IMR-90 (cell line): Measurements from ENCODE around the gene SPRED3. TPM values are rescaled to one million over a fixed set of nuclear protein-coding genes. Genes with fewer than 3 reads are reported as not detected.

ENCODE experiments used
- ATAC-seq: fragments of 200-7000 bp; cut with Tn5 transposase; 2 replicates; pipeline ENCODE4 v1.9.1; 2020; ENCODE audit warnings: low read depth, mild to moderate bottlenecking, moderate library complexity
- BruUV-seq: library from RNA; stranded (reverse); fragments of 400-500 nt; replicated peaks from 2 replicates; lab custom pipeline; 2021; lab: Mats Ljungman, UMichigan
- CTCF ChIA-PET: fragments of 300-600 bp; formaldehyde crosslinking; extraction: SDS; loops from one replicate; lab custom pipeline; 2021; ENCODE audit warnings: antibody characterized with exemption; lab: Yijun Ruan, JAX
- POLR2A ChIA-PET: fragments of 300-600 bp; sonication (Branson Sonifier 250); formaldehyde crosslinking; loops from one replicate; lab custom pipeline; 2022; ENCODE audit warnings: antibody characterized with exemption; ENCODE audit not compliant: unreplicated experiment; lab: Charles Lee
- DNase-seq: peaks from one replicate; pipeline ENCODE4 v3.0.0; 2013
- H2AFZ ChIP-seq: replicated peaks from 2 replicates; pipeline ENCODE3; 2013; ENCODE audit warnings: low read length, mild to moderate bottlenecking; ENCODE audit not compliant: poor library complexity
- H2AK5ac ChIP-seq: 2 replicates; pipeline ENCODE4 v1.6.1; 2013; ENCODE audit warnings: low read depth, low read length, inconsistent platforms
- H2AK9ac ChIP-seq: replicated peaks from 2 replicates; pipeline ENCODE3; 2013; ENCODE audit warnings: mild to moderate bottlenecking, low read depth, low read length, moderate library complexity; ENCODE audit not compliant: poor library complexity
- H2BK120ac ChIP-seq: 2 replicates; pipeline ENCODE4 v1.6.1; 2013; ENCODE audit warnings: low read depth, low read length, inconsistent platforms
- H2BK15ac ChIP-seq: 3 replicates; pipeline ENCODE4 v1.6.1; 2013; ENCODE audit warnings: low read depth, low read length, inconsistent platforms
- H2BK20ac ChIP-seq: 2 replicates; pipeline ENCODE4 v1.6.1; 2013; ENCODE audit warnings: low read depth, mild to moderate bottlenecking, inconsistent platforms, low read length, moderate library complexity
- H2BK5ac ChIP-seq: 2 replicates; pipeline ENCODE4 v1.6.1; 2013; ENCODE audit warnings: mild to moderate bottlenecking, low read depth, low read length, inconsistent platforms; ENCODE audit not compliant: poor library complexity, severe bottlenecking
- H3K14ac ChIP-seq: replicated peaks from 2 replicates; pipeline ENCODE4 v1.6.1; 2013; ENCODE audit warnings: low read depth, low read length, inconsistent platforms
- H3K18ac ChIP-seq: 2 replicates; pipeline ENCODE4 v1.6.1; 2013; ENCODE audit warnings: low read depth, low read length, control low read depth
- H3K23ac ChIP-seq: 2 replicates; pipeline ENCODE4 v1.6.1; 2013; ENCODE audit warnings: low read depth, low read length, inconsistent platforms
- H3K27ac ChIP-seq: 2 replicates; pipeline ENCODE4 v1.5.1; 2013; ENCODE audit warnings: mild to moderate bottlenecking, control low read depth, low read length; ENCODE audit not compliant: insufficient read depth
- H3K27me3 ChIP-seq: 2 replicates; pipeline ENCODE4 v1.6.1; 2013; ENCODE audit warnings: low read length; ENCODE audit not compliant: control insufficient read depth, insufficient read depth
- H3K36me3 ChIP-seq: 2 replicates; pipeline ENCODE4 v1.6.1; 2013; ENCODE audit warnings: low read length, mixed read lengths; ENCODE audit not compliant: control insufficient read depth, insufficient read depth
- H3K4ac ChIP-seq: 2 replicates; pipeline ENCODE4 v1.6.1; 2013; ENCODE audit warnings: low read depth, low read length, inconsistent platforms
- H3K4me1 ChIP-seq: 2 replicates; pipeline ENCODE4 v1.6.1; 2013; ENCODE audit warnings: low read length, mixed read lengths; ENCODE audit not compliant: control insufficient read depth, insufficient read depth
- H3K4me2 ChIP-seq: 2 replicates; pipeline ENCODE4 v1.6.1; 2013; ENCODE audit warnings: low read depth, mild to moderate bottlenecking, control low read depth, low read length, moderate library complexity
- H3K4me3 ChIP-seq: 2 replicates; pipeline ENCODE4 v1.5.1; 2013; ENCODE audit warnings: low read depth, mild to moderate bottlenecking, control low read depth, low read length, moderate library complexity; ENCODE audit not compliant: insufficient read depth
- H3K56ac ChIP-seq: 2 replicates; pipeline ENCODE4 v1.6.1; 2013; ENCODE audit warnings: low read length, inconsistent platforms; ENCODE audit not compliant: insufficient read depth; ENCODE audit errors: extremely low read depth
- H3K79me1 ChIP-seq, 2 experiments: 2 replicates each; pipeline ENCODE4 v1.6.1; 2013; ENCODE audit warnings: low read length in 2 of 2, inconsistent platforms in 1 of 2, low read depth in 1 of 2
- H3K9ac ChIP-seq: 2 replicates; pipeline ENCODE4 v1.6.1; 2013; ENCODE audit warnings: low read depth, low read length, control low read depth
- H3K9me1 ChIP-seq: 2 replicates; pipeline ENCODE4 v1.6.1; 2013; ENCODE audit warnings: low read length, inconsistent platforms; ENCODE audit not compliant: insufficient read depth
- H3K9me3 ChIP-seq: 2 replicates; pipeline ENCODE4 v1.6.1; 2013; ENCODE audit warnings: low read length; ENCODE audit not compliant: control insufficient read depth, insufficient read depth
- H4K20me1 ChIP-seq: 2 replicates; pipeline ENCODE4 v1.6.1; 2013; ENCODE audit warnings: low read length, inconsistent platforms; ENCODE audit not compliant: insufficient read depth
- H4K5ac ChIP-seq: 2 replicates; pipeline ENCODE4 v1.6.1; 2013; ENCODE audit warnings: mild to moderate bottlenecking, low read depth, low read length, control low read depth
- H4K8ac ChIP-seq, 2 experiments: 2 replicates each; pipeline ENCODE4 v1.6.1; 2013; ENCODE audit warnings: low read depth in 2 of 2, low read length in 2 of 2, control low read depth in 1 of 2, inconsistent platforms in 1 of 2
- H4K91ac ChIP-seq: 2 replicates; pipeline ENCODE4 v1.6.1; 2013; ENCODE audit warnings: low read depth, low read length, inconsistent platforms; ENCODE audit not compliant: insufficient read depth
- BHLHE40 ChIP-seq: fragments of 150-350 bp; IDR thresholded peaks from 2 replicates; pipeline ENCODE4 v1.6.1; 2016; ENCODE audit warnings: mild to moderate bottlenecking, low read depth, low read length
- CEBPB ChIP-seq: IDR thresholded peaks from 2 replicates; pipeline ENCODE4 v1.6.1; 2012; ENCODE audit warnings: low read depth, low read length, improper control_type of control experiment
- CHD1 ChIP-seq: IDR thresholded peaks from 2 replicates; pipeline ENCODE4 v1.6.1; 2012; ENCODE audit warnings: low read depth, low read length, improper control_type of control experiment
- FOS ChIP-seq: fragments of 150-350 bp; IDR thresholded peaks from 2 replicates; pipeline ENCODE4 v1.6.1; 2016; ENCODE audit warnings: low read depth, low read length
- MXI1 ChIP-seq: IDR thresholded peaks from 2 replicates; pipeline ENCODE4 v1.6.1; 2012; ENCODE audit warnings: low read depth, mild to moderate bottlenecking, low read length, moderate library complexity, borderline replicate concordance
- RAD21 ChIP-seq: IDR thresholded peaks from 2 replicates; pipeline ENCODE4 v1.6.1; 2012; ENCODE audit warnings: low read length, improper control_type of control experiment
- WGBS, 2 experiments: methylation state at CpG; one replicate each; pipeline versions ENCODE4 v1.1.5 to v1.1.7; 2013; ENCODE audit warnings: missing lambda C conversion rate in 2 of 2; ENCODE audit not compliant: insufficient read length in 1 of 2; ENCODE audit errors: extremely low coverage in 2 of 2; 5-methylcytosine and 5-hydroxymethylcytosine counted together
- dilution Hi-C: fragments of 300-500 bp; cut with HindIII; formaldehyde crosslinking; loops from one replicate; pipeline ENCODE4 v1.14.3; 2018; ENCODE audit warnings: low sequenced_read_pairs; ENCODE audit not compliant: unreplicated experiment
- in situ Hi-C: fragments of 300-500 bp; cut with MboI; formaldehyde crosslinking; loops from 3 replicates; pipeline ENCODE4 v1.14.3; 2019; ENCODE audit warnings: low sequenced_read_pairs, inconsistent platforms, mixed read lengths
- intact Hi-C: fragments of 100-400 bp; cut with micrococcal nuclease; formaldehyde crosslinking; loops from 2 replicates; pipeline ENCODE4 v1.10.0; 2022
- polyA plus RNA-seq, 3 experiments: library from polyadenylated mRNA; depleted of rRNA; stranded (reverse); fragments of >200 nt; gene quantifications; 2 replicates each; pipeline ENCODE4 v1.2.3, GENCODE V29; 2012; ENCODE audit warnings: low replicate concordance in 1 of 3
- total RNA-seq: library from RNA; depleted of rRNA; stranded (reverse); fragments of >200 nt; gene quantifications from 2 replicates; pipeline ENCODE4 v1.2.3, GENCODE V29; 2012; rRNA removed
- TF ChIP-seq, protein P1 (sequence below): fragments of 150-350 bp; IDR thresholded peaks from 2 replicates; pipeline ENCODE4 v1.6.1; 2016; ENCODE audit warnings: low read depth, mild to moderate bottlenecking, low read length, moderate library complexity, borderline replicate concordance

SPRED3 gene
- total and polyA plus RNA-seq, 2 of the 4 experiments (the other 2 are of a cell fraction): 0.90 to 7.9 TPM

DNA sequence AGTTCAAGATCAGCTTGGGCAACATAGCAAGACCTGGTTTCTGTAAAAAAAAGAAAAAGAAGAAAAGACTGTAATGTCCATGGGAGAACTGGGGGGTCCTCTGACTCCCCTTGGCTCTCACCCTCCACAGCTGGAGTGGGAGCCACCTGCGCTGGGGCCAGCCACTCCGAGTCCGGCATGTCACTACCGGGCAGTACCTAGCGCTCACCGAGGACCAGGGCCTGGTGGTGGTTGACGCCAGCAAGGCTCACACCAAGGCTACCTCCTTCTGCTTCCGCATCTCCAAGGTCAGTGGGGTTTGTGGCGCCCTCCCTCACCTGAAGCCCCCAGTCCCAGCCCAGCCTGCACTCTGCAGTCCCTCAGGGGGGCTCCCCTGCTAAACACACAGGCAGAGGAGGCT lies 59.7 kb downstream of the SPRED3 start:
- in situ Hi-C loops: no loop called here
- Histone ChIP-seq H3K9ac (no peak overlapping the region), H3K27ac (no peak overlapping the region), H3K4me2 (no peak overlapping the region), H3K4me1 (no peaks in the 10 kb centered on the region), H4K5ac (no peak overlapping the region), H3K14ac (no peak overlapping the region), H3K36me3 (no peaks in the 10 kb centered on the region), H3K4me3 (no peak overlapping the region), H3K23ac (no peak overlapping the region), H3K79me1 (no peaks in the 10 kb centered on the region), H2BK120ac (no peak overlapping the region), H4K8ac (no peak overlapping the region), H2AFZ (no peak overlapping the region), H2BK15ac (no peak overlapping the region), H4K91ac (no peak overlapping the region), H4K20me1 (no peaks in the 10 kb centered on the region), H3K9me1 (no peaks in the 10 kb centered on the region), H2AK9ac (no peak overlapping the region), H3K27me3 (peaks cover 7% of the 10 kb centered on the region; the same call in 1 of the 2 replicates), H3K18ac (no peak overlapping the region), H2BK5ac (no peak overlapping the region), H2BK20ac (no peak overlapping the region), H3K4ac (no peak overlapping the region), H3K56ac (no peak overlapping the region), H2AK5ac (no peak overlapping the region), H3K9me3 (no peaks in the 10 kb centered on the region)
- BruUV-seq: no TSS peak
- TF ChIP-seq BHLHE40 (no peak), RAD21 (no peak), FOS (no peak), CEBPB (no peak), CHD1 (no peak), MXI1 (no peak)
- TF ChIP-seq, protein P1, sequence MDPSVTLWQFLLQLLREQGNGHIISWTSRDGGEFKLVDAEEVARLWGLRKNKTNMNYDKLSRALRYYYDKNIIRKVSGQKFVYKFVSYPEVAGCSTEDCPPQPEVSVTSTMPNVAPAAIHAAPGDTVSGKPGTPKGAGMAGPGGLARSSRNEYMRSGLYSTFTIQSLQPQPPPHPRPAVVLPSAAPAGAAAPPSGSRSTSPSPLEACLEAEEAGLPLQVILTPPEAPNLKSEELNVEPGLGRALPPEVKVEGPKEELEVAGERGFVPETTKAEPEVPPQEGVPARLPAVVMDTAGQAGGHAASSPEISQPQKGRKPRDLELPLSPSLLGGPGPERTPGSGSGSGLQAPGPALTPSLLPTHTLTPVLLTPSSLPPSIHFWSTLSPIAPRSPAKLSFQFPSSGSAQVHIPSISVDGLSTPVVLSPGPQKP: no peak
- 60% methylated on average over 1 of the region's 9 CpGs; no CpG with 5 or more reads in 1 of the 2 experiments for WGBS, 2 experiments
- ChIA-PET POLR2A (no interaction called here), CTCF (no interaction called here)
- dilution Hi-C loops: no loop called here
- ATAC-seq (no peak), DNase-seq (no peak)
- intact Hi-C loops: no loop called here

Other genes with a start within 250 kb of the SPRED3 start
- 3.2 and 4.2 TPM in 2 replicates for gene DPF1, start 164.5 kb upstream of the SPRED3 start, total RNA-seq
- gene DPF1, start 164.5 kb upstream of the SPRED3 start, polyA plus RNA-seq (2012; rRNA removed): 5.5 and 6.3 TPM in 2 replicates
- gene PPP1R14A, start 132.3 kb upstream of the SPRED3 start, total RNA-seq: not detected in 2 replicates
- gene PPP1R14A, start 132.3 kb upstream of the SPRED3 start, polyA plus RNA-seq (2012; rRNA removed): 0.84 and 2.0 TPM in 2 replicates
- 0.28 and 0.54 TPM in 2 replicates for gene SPINT2, start 124.1 kb upstream of the SPRED3 start, total RNA-seq
- gene SPINT2, start 124.1 kb upstream of the SPRED3 start, polyA plus RNA-seq (2012; rRNA removed): 1.2 and 2.2 TPM in 2 replicates
- gene C19orf33, start 84.4 kb upstream of the SPRED3 start, total RNA-seq: 1.4 TPM in 1 of 2 replicates, not detected in the other
- gene C19orf33, start 84.4 kb upstream of the SPRED3 start, polyA plus RNA-seq (2012; rRNA removed): 0.80 and 0.96 TPM in 2 replicates
- 72.2 and 78.9 TPM in 2 replicates for gene YIF1B, start 72.8 kb upstream of the SPRED3 start, total RNA-seq
- 162 and 165 TPM in 2 replicates for gene YIF1B, start 72.8 kb upstream of the SPRED3 start, polyA plus RNA-seq (2012; rRNA removed)
- gene KCNK6, start 68.9 kb upstream of the SPRED3 start, total RNA-seq: 2.7 and 2.8 TPM in 2 replicates
- gene KCNK6, start 68.9 kb upstream of the SPRED3 start, polyA plus RNA-seq (2012; rRNA removed): 3.9 and 4.5 TPM in 2 replicates
- 0.18 TPM in 1 of 2 replicates, not detected in the other for gene CATSPERG, start 52.9 kb upstream of the SPRED3 start, total RNA-seq
- gene CATSPERG, start 52.9 kb upstream of the SPRED3 start, polyA plus RNA-seq (2012; rRNA removed): 0.16 and 0.34 TPM in 2 replicates
- gene PSMD8, start 14.1 kb upstream of the SPRED3 start, total RNA-seq: 502 and 644 TPM in 2 replicates
- gene PSMD8, start 14.1 kb upstream of the SPRED3 start, polyA plus RNA-seq (2012; rRNA removed): 475 and 538 TPM in 2 replicates
- gene GGN, start 663 bp upstream of the SPRED3 start, total RNA-seq: under 0.01 TPM in 1 of 2 replicates, not detected in the other
- 0.65 and 0.99 TPM in 2 replicates for gene GGN, start 663 bp upstream of the SPRED3 start, polyA plus RNA-seq (2012; rRNA removed)
- 3.6 and 4.2 TPM in 2 replicates for gene FAM98C, start 14.4 kb downstream of the SPRED3 start, total RNA-seq
- gene FAM98C, start 14.4 kb downstream of the SPRED3 start, polyA plus RNA-seq (2012; rRNA removed): 17.9 and 20.8 TPM in 2 replicates
- not detected in 2 replicates for gene RASGRP4, start 37.5 kb downstream of the SPRED3 start, total RNA-seq
- gene RASGRP4, start 37.5 kb downstream of the SPRED3 start, polyA plus RNA-seq (2012; rRNA removed): not detected in 2 replicates
- gene RYR1, start 45.0 kb downstream of the SPRED3 start, total RNA-seq: under 0.01 TPM in 1 of 2 replicates, not detected in the other
- 0.03 TPM in 1 of 2 replicates, not detected in the other for gene RYR1, start 45.0 kb downstream of the SPRED3 start, polyA plus RNA-seq (2012; rRNA removed)
- not detected in 2 replicates for gene MAP4K1, start 229.3 kb downstream of the SPRED3 start, total RNA-seq
- gene MAP4K1, start 229.3 kb downstream of the SPRED3 start, polyA plus RNA-seq (2012; rRNA removed): 0.16 and 0.22 TPM in 2 replicates
- 965 and 1,137 TPM in 2 replicates for gene EIF3K, start 230.5 kb downstream of the SPRED3 start, total RNA-seq
- 524 and 575 TPM in 2 replicates for gene EIF3K, start 230.5 kb downstream of the SPRED3 start, polyA plus RNA-seq (2012; rRNA removed)